Stimulated activated CD4-positive, alpha-beta T cell treated with anti-CD3 and anti-CD28 coated beads, Interleukin-4, amount 100 ng/mL, for 24 hours (primary cell): ENCODE results near the gene LRRC63.
"Not testable (repeated sequence)": the region's sequence is repeated elsewhere in the genome, so short reads cannot be mapped to it uniquely, and the experiment has no call there.

Experiments used
- DNase-seq: peaks from one replicate; pipeline ENCODE4 v3.0.0-alpha.2; 2020

The LRRC63 gene

GRCh38 chr13:46211483-46212351 is at the start of gene LRRC63:
Gene LRRC63 (plus strand): TSS chr13:46211928. CDS start chr13:46213035, 1,107 bp downstream.
- DNase-seq: peak; percentile 82

- not testable (repeated sequence) for DNase-seq
Observed at GRCh38 chr13:46162741-46163140, 49.0 kb upstream of the LRRC63 start.

GRCh38 chr13:46164661-46165060 is 47.1 kb upstream of the LRRC63 start:
- no peak for DNase-seq

- DNase-seq: peak; percentile 66
Observed at GRCh38 chr13:46165485-46166223, 46.1 kb upstream of the LRRC63 start.

- DNase-seq: no peak
Observed at GRCh38 chr13:46166224-46166584, 45.5 kb upstream of the LRRC63 start.

- DNase-seq: no peak
Observed at GRCh38 chr13:46166947-46167610, 44.6 kb upstream of the LRRC63 start.

GRCh38 chr13:46168341-46168740 is 43.4 kb upstream of the LRRC63 start:
- peak; percentile 72 for DNase-seq

GRCh38 chr13:46168783-46169182 is 42.9 kb upstream of the LRRC63 start:
- no peak for DNase-seq

- no peak for DNase-seq
Observed at GRCh38 chr13:46169758-46170157, 42.0 kb upstream of the LRRC63 start.

- no peak for DNase-seq
Observed at GRCh38 chr13:46170268-46170667, 41.5 kb upstream of the LRRC63 start.

GRCh38 chr13:46170687-46171086 is 41.0 kb upstream of the LRRC63 start:
- DNase-seq: no peak

GRCh38 chr13:46171217-46171616 is 40.5 kb upstream of the LRRC63 start:
- no peak for DNase-seq

GRCh38 chr13:46171739-46172138 is 40.0 kb upstream of the LRRC63 start:
- DNase-seq: no peak

- peak; percentile 42 for DNase-seq
Observed at GRCh38 chr13:46172531-46172991, 39.2 kb upstream of the LRRC63 start.

GRCh38 chr13:46173656-46174055 is 38.1 kb upstream of the LRRC63 start:
- peak; percentile 47 for DNase-seq

- DNase-seq: no peak
Observed at GRCh38 chr13:46176756-46177155, 35.0 kb upstream of the LRRC63 start.

- no peak for DNase-seq
Observed at GRCh38 chr13:46178143-46178542, 33.6 kb upstream of the LRRC63 start.

GRCh38 chr13:46178821-46179220 is 32.9 kb upstream of the LRRC63 start:
- no peak for DNase-seq

- DNase-seq: peak; percentile 79
Observed at GRCh38 chr13:46179491-46179908, 32.2 kb upstream of the LRRC63 start.

GRCh38 chr13:46179969-46180763 is 31.6 kb upstream of the LRRC63 start:
- no peak for DNase-seq

- no peak for DNase-seq
Observed at GRCh38 chr13:46181377-46181839, 30.3 kb upstream of the LRRC63 start.

- DNase-seq: peak; percentile 84
Observed at GRCh38 chr13:46181840-46182490, 29.8 kb upstream of the LRRC63 start, which contains the start of gene LCP1. Gene LCP1 (minus strand): TSS chr13:46182177. CDS start chr13:46159662, 22,515 bp downstream.
